Upper lobe of right lung (tissue), 1 donor: ENCODE data around the gene CDR2. TPM values are rescaled to one million over a fixed set of nuclear protein-coding genes. Genes with fewer than 3 reads are reported as not detected.

Experiments
- ATAC-seq: fragments of 200-7000 bp; cut with Tn5 transposase; one replicate; pipeline ENCODE4 v1.9.1; 2020; ENCODE audit warnings: mild to moderate bottlenecking, moderate library complexity
- DNase-seq: peaks from one replicate; pipeline ENCODE4 v3.0.0-alpha.2; 2020
- H3K27ac ChIP-seq: fragments of 200-600 bp; one replicate; pipeline ENCODE4 v1.8.0; 2022
- H3K27me3 ChIP-seq: fragments of 200-600 bp; one replicate; pipeline ENCODE4 v1.8.0; 2022; ENCODE audit warnings: mild to moderate bottlenecking
- H3K36me3 ChIP-seq: fragments of 200-600 bp; one replicate; pipeline ENCODE4 v1.8.0; 2022
- H3K4me1 ChIP-seq: fragments of 200-600 bp; one replicate; pipeline ENCODE4 v1.8.0; 2022
- H3K4me3 ChIP-seq: fragments of 200-600 bp; one replicate; pipeline ENCODE4 v1.8.0; 2022; ENCODE audit warnings: mild to moderate bottlenecking
- H3K9me3 ChIP-seq: fragments of 200-600 bp; one replicate; pipeline ENCODE4 v1.8.0; 2022
- intact Hi-C: fragments of 100-400 bp; cut with DNase I; formaldehyde crosslinking; loops from one replicate; pipeline ENCODE4 v1.11.0; 2022
- total RNA-seq: library from RNA; stranded (reverse); fragmentation: NEBNext Ultra II Directional; extraction: Animal tissue kit (Norgen Biotek cat#: 25700); gene quantifications from one replicate; pipeline ENCODE4 v1.2.1, GENCODE V29; 2021
- TF ChIP-seq, protein P1 (sequence below): fragments of 200-600 bp; IDR thresholded peaks from one replicate; pipeline ENCODE4 v1.8.0; 2022; ENCODE audit warnings: antibody characterized with exemption
- donor health status: DM: no; HTN: yes; CAD: no; lungs with severe emphysema.

The CDR2 gene
- total RNA-seq, 1 donor from 2014 or later = 25.2 TPM

DNA sequence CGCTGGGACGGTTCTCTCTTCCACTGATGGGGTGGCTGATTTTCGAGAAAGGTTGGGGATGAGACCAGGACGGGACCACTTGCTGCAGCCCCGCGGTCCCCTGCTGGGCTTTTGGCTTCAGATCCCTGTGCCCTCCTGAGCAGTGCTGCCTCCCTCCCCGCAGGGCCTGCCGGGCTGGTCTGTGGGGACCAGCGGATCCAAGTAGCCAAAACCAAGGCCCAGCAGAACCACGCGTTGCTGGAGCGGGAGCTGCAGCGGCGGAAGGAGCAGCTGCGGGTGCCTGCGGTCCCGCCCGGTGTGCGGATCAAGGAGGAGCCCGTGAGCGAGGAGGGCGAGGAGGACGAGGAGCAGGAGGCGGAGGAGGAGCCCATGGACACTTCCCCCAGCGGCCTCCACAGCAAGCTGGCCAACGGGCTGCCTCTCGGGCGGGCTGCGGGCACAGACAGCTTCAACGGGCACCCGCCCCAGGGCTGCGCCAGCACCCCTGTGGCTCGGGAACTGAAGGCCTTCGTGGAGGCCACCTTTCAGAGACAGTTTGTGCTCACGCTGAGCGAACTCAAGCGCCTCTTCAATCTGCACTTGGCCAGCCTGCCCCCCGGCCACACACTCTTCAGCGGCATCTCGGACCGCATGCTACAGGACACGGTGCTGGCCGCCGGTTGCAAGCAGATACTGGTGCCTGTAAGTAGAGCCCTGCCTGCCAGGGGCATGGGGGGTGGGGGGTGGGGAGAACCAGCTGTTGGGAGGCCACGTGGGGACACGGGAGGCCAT is 48.6 kb downstream of the CDR2 start:
- H3K4me3 ChIP-seq = no peak overlapping the region
- TF ChIP-seq, protein P1, sequence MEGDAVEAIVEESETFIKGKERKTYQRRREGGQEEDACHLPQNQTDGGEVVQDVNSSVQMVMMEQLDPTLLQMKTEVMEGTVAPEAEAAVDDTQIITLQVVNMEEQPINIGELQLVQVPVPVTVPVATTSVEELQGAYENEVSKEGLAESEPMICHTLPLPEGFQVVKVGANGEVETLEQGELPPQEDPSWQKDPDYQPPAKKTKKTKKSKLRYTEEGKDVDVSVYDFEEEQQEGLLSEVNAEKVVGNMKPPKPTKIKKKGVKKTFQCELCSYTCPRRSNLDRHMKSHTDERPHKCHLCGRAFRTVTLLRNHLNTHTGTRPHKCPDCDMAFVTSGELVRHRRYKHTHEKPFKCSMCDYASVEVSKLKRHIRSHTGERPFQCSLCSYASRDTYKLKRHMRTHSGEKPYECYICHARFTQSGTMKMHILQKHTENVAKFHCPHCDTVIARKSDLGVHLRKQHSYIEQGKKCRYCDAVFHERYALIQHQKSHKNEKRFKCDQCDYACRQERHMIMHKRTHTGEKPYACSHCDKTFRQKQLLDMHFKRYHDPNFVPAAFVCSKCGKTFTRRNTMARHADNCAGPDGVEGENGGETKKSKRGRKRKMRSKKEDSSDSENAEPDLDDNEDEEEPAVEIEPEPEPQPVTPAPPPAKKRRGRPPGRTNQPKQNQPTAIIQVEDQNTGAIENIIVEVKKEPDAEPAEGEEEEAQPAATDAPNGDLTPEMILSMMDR = no peak
- H3K27ac ChIP-seq = no peak overlapping the region
- DNase-seq (peak; percentile 52), ATAC-seq (no peak)
- intact Hi-C loops = no loop called here
- H3K9me3 ChIP-seq = no peaks in the 10 kb centered on the region
- H3K36me3 ChIP-seq = peaks cover 71% of the 10 kb centered on the region
- H3K4me1 ChIP-seq = no peaks in the 10 kb centered on the region
- H3K27me3 ChIP-seq = no peaks in the 10 kb centered on the region

DNA sequence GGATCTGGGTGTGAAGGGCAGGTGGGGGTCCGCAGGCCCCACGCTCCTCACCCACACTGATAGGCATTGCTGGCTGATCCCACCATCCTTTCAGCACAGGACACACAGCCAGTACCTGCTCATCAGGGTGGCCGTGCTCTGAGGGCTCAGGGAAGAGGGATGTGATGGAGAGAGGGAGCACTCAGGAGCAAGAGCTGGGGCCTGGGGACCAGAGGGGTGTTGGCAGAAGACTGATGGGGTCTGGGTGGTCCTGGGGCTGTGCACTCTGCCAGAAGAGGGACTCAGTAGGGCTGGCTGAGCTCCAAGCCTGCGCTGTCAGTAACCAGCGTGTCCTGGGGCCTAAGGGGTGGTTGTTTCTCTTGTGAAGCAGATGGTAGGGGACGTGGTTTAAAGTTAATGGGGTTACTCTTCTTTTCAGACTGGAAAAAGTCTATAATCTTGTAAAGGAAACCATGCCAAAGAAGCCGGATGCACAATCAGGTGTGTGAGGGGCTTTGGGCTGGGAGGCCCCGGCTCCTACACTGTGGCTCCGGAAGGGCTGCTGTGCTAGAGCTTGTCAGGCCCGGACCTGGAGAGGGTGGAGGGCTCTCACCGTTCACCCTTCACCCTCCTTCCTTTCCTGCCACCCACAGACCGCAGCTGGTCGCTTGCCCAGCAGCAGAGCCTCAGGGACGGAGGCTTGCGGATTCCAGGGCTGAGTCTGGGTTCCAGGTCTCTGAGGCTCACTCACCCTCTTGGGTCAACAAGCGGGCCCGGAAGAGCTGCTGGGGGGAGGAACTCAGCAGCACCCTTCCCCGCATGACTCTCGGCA is 49.4 kb downstream of the CDR2 start:
- Histone ChIP-seq H3K4me3 (no peak overlapping the region), H3K4me1 (no peaks in the 10 kb centered on the region), H3K9me3 (no peaks in the 10 kb centered on the region), H3K27ac (no peak overlapping the region), H3K36me3 (peaks cover 74% of the 10 kb centered on the region), H3K27me3 (no peaks in the 10 kb centered on the region)
- intact Hi-C loops = no loop called here
- TF ChIP-seq, protein P1 = no peak
- DNase-seq (peak; percentile 54), ATAC-seq (no peak)

GRCh38 chr16:22323959-22324786 is 50.2 kb downstream of the CDR2 start:
- Histone ChIP-seq H3K4me1 (no peaks in the 10 kb centered on the region), H3K36me3 (peaks cover 82% of the 10 kb centered on the region), H3K9me3 (no peaks in the 10 kb centered on the region), H3K27ac (no peak overlapping the region), H3K4me3 (no peak overlapping the region), H3K27me3 (no peaks in the 10 kb centered on the region)
- intact Hi-C loops = no loop called here
- ATAC-seq = no peak
- peak; percentile 35 for DNase-seq
- TF ChIP-seq, protein P1 = no peak

DNA sequence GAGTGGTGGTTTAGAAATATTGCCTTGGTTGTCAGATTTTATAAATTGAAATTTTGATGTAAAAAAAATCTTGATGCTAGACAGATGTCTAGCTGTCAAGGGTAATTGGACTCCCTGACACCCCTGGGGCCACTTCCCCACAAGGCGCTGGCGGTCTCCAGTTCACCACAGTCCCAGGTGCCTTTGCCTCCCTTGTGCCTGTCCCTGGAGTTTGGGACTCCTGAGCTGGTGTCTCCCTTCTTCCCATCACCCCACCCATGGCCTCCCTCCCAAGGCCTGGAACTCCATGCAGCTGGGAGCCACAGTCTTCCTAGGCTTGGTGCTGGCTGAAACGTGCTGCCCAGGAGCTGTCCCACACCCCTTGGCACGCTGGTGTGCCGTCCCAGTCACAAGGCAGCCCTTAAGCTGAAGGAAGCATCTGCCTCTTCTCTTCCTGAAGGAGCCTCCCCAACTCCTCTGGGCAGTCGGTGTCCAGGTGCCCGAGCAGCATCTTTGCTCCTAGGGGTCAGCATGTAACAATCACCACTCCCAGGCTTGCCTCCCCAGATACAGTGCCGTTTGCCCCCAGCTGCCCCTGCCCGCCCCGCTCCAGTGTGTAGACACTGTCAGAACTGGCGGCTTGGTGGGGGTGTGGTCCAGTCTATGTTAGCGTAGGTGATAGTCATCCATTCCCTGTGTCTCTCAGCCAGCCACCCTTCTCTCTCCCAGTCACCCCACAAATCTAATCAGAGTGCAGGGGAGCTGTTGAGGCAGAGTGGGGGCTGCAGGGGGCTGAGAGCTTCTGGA is 51.1 kb downstream of the CDR2 start:
- intact Hi-C loops = no loop called here
- peak; percentile 57 for DNase-seq

More for the DNA sequence above, 51.1 kb downstream of the CDR2 start:
- TF ChIP-seq, protein P1 = no peak
- Histone ChIP-seq H3K4me3 (no peak overlapping the region), H3K27me3 (no peaks in the 10 kb centered on the region), H3K36me3 (peaks cover 83% of the 10 kb centered on the region), H3K27ac (no peak overlapping the region), H3K4me1 (no peaks in the 10 kb centered on the region), H3K9me3 (no peaks in the 10 kb centered on the region)
- ATAC-seq = no peak
